T-helper 2 cell (primary cell): ENCODE results near the gene SERPINB5.

Experiments
- DNase-seq, 5 experiments: peaks; one replicate each; pipeline versions ENCODE4 v3.0.0 to v3.0.0-alpha.2; 2012 to 2022

SERPINB5 gene

GRCh38 chr18:63470751-63471150, 6.0 kb upstream of the SERPINB5 start:
- DNase-seq, result no peak

GRCh38 chr18:63472380-63472779, 4.4 kb upstream of the SERPINB5 start:
- DNase-seq, result no peak

- DNase-seq, result no peak
Observed at GRCh38 chr18:63477200-63477599, 442 bp downstream of the SERPINB5 start.

- DNase-seq, result no peak
Observed at GRCh38 chr18:63477968-63478367, 1.2 kb downstream of the SERPINB5 start.

- DNase-seq, result no peak
Observed at GRCh38 chr18:63479826-63480225, 3.1 kb downstream of the SERPINB5 start.

- no peak for DNase-seq
Observed at GRCh38 chr18:63480476-63480875, 3.7 kb downstream of the SERPINB5 start.

GRCh38 chr18:63480915-63481314, 4.2 kb downstream of the SERPINB5 start:
- DNase-seq, result no peak

GRCh38 chr18:63487676-63488075, 10.9 kb downstream of the SERPINB5 start:
- no peak for DNase-seq

- DNase-seq, result no peak
Observed at GRCh38 chr18:63488160-63488559, 11.4 kb downstream of the SERPINB5 start.

- DNase-seq, result no peak
Observed at GRCh38 chr18:63492851-63493250, 16.1 kb downstream of the SERPINB5 start.

- no peak for DNase-seq
Observed at GRCh38 chr18:63495675-63496074, 18.9 kb downstream of the SERPINB5 start.

GRCh38 chr18:63505566-63506335, 29.0 kb downstream of the SERPINB5 start:
- DNase-seq, result peak in 1 of 5 experiments; percentile 12

- DNase-seq, result no peak
Observed at GRCh38 chr18:63506336-63506646, 29.5 kb downstream of the SERPINB5 start.

- DNase-seq, result no peak
Observed at GRCh38 chr18:63508596-63508995, 31.8 kb downstream of the SERPINB5 start.

- DNase-seq, result no peak
Observed at GRCh38 chr18:63511285-63511684, 34.5 kb downstream of the SERPINB5 start.

GRCh38 chr18:63514326-63514725, 37.6 kb downstream of the SERPINB5 start:
- no peak for DNase-seq

GRCh38 chr18:63514888-63515678, 38.3 kb downstream of the SERPINB5 start:
- DNase-seq, result no peak

GRCh38 chr18:63515801-63516200, 39.0 kb downstream of the SERPINB5 start:
- DNase-seq, result no peak

GRCh38 chr18:63518178-63519012, 41.6 kb downstream of the SERPINB5 start:
- DNase-seq, result peak in 4 of 5 experiments; percentile 6 to 71 (median 10)

- DNase-seq, result no peak
Observed at GRCh38 chr18:63520053-63520685, 43.4 kb downstream of the SERPINB5 start.

- DNase-seq, result no peak
Observed at GRCh38 chr18:63523660-63524059, 46.9 kb downstream of the SERPINB5 start.

GRCh38 chr18:63527251-63527650, 50.5 kb downstream of the SERPINB5 start:
- DNase-seq, result no peak
